ENCODE data around the gene MAMLD1.

DNA sequence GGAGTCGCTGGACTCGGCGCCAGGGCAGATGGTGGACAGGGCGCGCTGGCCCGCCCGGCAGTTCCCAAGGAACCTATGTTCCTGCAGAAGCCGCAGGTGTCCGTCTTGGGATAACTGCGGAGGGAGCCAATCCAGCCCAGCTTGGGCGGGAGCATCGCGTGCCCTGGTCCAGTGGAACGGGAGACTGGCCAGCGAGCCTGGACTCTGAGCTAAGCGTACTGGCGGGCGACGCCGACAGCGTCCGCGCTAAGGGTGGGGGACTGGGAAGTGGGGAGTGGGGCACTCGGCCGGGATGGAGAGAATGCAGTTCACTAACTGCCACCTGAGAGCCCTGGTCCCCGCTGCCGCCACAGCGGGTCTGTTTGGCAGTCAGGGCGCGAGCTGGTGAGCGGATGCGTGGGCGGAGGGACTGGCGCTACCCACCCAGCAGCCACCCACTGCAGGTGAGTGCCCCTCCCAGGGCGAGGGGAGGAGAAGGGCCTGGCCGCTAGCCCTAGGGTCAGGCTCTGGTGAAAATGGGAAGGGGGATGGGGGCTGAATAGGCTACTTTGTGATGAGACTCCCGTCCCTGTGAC is 1.3 kb upstream of the MAMLD1 start:
- TF ChIP-seq, protein P1, sequence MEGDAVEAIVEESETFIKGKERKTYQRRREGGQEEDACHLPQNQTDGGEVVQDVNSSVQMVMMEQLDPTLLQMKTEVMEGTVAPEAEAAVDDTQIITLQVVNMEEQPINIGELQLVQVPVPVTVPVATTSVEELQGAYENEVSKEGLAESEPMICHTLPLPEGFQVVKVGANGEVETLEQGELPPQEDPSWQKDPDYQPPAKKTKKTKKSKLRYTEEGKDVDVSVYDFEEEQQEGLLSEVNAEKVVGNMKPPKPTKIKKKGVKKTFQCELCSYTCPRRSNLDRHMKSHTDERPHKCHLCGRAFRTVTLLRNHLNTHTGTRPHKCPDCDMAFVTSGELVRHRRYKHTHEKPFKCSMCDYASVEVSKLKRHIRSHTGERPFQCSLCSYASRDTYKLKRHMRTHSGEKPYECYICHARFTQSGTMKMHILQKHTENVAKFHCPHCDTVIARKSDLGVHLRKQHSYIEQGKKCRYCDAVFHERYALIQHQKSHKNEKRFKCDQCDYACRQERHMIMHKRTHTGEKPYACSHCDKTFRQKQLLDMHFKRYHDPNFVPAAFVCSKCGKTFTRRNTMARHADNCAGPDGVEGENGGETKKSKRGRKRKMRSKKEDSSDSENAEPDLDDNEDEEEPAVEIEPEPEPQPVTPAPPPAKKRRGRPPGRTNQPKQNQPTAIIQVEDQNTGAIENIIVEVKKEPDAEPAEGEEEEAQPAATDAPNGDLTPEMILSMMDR (IDR thresholded peaks at IDR 0.05), result no peak
- TF ChIP-seq POLR2A (IDR thresholded peaks at IDR 0.05), result no peak

Data from body of pancreas (tissue), 4 donors.